Astrocyte of the cerebellum (primary cell): ENCODE data around the gene MRPL38.

Source experiments
- DNase-seq: peaks from one replicate; pipeline ENCODE4 v3.0.0-alpha.2; 2011; ENCODE audit warnings: low read depth
- H3K4me3 ChIP-seq: 2 replicates; pipeline ENCODE4 v1.5.1; 2011; ENCODE audit warnings: mild to moderate bottlenecking, low read depth, low read length, moderate library complexity
- in situ Hi-C: cut with HindIII; loops from 2 replicates; pipeline ENCODE4 v1.10.0; 2017; ENCODE audit warnings: low sequenced_read_pairs
- TF ChIP-seq, protein P1 (sequence below): IDR thresholded peaks from 2 replicates; pipeline ENCODE4 v1.5.1; 2012; ENCODE audit warnings: low read length, low read depth, moderate library complexity, mild to moderate bottlenecking; ENCODE audit errors: missing control alignments

The MRPL38 gene

DNA sequence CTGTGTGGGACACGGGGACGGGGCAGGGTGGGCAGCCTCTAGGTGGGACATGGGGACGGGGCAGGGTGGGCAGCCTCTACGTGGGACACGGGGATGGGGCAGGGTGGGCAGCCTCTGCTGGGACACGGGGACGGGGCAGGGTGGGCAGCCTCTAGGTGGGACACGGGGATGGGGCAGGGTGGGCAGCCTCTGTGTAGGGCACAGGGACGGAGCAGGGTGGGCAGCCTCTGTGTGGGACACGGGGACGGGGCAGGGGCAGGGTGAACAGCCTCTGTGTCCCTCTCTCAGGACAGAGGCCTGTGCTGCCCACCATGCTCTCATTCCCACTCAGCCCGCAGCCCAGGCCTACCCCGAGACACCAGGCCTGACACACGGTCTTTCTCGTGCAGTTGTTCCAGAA, 16.9 kb upstream of the MRPL38 start:
- in situ Hi-C loops, result no loop called here
- H3K4me3 ChIP-seq, result no peak overlapping the region
- DNase-seq, result no peak
- TF ChIP-seq, protein P1, sequence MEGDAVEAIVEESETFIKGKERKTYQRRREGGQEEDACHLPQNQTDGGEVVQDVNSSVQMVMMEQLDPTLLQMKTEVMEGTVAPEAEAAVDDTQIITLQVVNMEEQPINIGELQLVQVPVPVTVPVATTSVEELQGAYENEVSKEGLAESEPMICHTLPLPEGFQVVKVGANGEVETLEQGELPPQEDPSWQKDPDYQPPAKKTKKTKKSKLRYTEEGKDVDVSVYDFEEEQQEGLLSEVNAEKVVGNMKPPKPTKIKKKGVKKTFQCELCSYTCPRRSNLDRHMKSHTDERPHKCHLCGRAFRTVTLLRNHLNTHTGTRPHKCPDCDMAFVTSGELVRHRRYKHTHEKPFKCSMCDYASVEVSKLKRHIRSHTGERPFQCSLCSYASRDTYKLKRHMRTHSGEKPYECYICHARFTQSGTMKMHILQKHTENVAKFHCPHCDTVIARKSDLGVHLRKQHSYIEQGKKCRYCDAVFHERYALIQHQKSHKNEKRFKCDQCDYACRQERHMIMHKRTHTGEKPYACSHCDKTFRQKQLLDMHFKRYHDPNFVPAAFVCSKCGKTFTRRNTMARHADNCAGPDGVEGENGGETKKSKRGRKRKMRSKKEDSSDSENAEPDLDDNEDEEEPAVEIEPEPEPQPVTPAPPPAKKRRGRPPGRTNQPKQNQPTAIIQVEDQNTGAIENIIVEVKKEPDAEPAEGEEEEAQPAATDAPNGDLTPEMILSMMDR, result no peak

- DNase-seq, result no peak
- TF ChIP-seq, protein P1, result no peak
- H3K4me3 ChIP-seq, result no peak overlapping the region
- in situ Hi-C loops, result no loop called here
Observed at GRCh38 chr17:75920045-75920560, 15.4 kb upstream of the MRPL38 start.

DNA sequence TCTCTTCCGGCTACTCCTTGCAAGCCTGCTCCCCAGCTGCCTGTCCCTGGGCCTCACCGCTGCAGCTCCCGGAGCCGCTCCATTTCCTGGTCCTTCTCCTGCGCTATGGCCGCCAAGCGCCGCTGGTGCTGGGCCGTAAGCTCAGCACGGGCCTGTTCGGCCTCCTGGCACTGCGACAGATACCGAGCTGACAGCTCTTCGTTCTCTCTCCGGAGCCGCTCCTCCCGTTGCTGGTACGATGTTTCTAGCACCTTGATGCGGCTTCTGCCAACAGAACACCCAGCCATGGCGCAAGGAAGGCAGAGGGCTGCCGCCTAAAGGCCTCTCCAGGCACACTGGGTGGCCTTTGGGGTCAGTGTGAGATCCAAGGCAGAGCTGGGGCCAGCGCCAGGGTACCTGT, 14.9 kb upstream of the MRPL38 start:
- TF ChIP-seq, protein P1, result no peak
- no peak for DNase-seq
- in situ Hi-C loops, result no loop called here
- H3K4me3 ChIP-seq, result no peak overlapping the region

DNA sequence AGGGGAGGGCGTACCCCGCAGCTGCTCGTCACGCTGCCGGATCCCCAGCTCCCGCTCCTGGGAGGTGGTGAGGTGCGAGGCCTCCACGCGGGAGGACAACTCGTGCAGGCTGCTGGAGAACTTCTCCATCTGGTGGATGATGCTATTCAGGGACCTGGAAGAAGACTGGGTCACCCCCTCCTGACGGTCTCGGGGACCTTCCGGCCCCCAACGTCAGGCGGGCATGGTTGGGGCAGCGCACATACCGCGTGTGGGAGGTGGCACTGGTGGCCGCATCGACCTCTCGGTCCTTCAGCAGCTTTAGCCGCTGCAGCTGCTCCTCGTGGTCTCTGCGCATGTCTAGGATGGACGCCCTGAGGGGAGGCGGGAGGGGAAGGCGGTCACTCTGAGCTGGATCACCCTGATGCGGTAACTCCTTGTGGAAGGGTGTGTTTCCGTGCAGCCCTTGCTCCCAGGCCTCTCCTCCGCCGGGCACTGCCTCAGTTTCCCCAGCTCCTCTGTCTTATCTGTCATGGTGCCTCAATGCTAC, 13.3 kb upstream of the MRPL38 start:
- no peak overlapping the region for H3K4me3 ChIP-seq
- TF ChIP-seq, protein P1, result no peak
- DNase-seq, result no peak
- in situ Hi-C loops, result no loop called here

- no peak for DNase-seq
- in situ Hi-C loops, result no loop called here
- no peak overlapping the region for H3K4me3 ChIP-seq
- TF ChIP-seq, protein P1, result no peak
Observed at GRCh38 chr17:75917141-75917916, 12.6 kb upstream of the MRPL38 start.

GRCh38 chr17:75915268-75915667, 10.6 kb upstream of the MRPL38 start:
- TF ChIP-seq, protein P1, result no peak
- no peak for DNase-seq
- no peak overlapping the region for H3K4me3 ChIP-seq
- in situ Hi-C loops, result no loop called here
